Natural killer cell (primary cell): ENCODE data around the gene RBM20. TPM values are rescaled to one million over a fixed set of nuclear protein-coding genes. Genes with fewer than 3 reads are reported as not detected.

Experiments
- ATAC-seq, 3 donors: fragments of 150-1000 bp in 2 of 3; fragments of 200-7000 bp in 1 of 3; cut with Tn5 transposase; 1 replicate in 1 of 3; 2 replicates in 2 of 3; pipeline ENCODE4 v1.10.0; 2021; ENCODE audit warnings: mild to moderate bottlenecking in 2 of 3, moderate library complexity in 2 of 3
- DNase-seq, 2 donors: peaks; one replicate each; pipeline versions ENCODE4 v3.0.0 to v3.0.0-alpha.2; 2013 to 2021; ENCODE audit warnings: mixed read lengths in 1 of 2
- H3K27ac ChIP-seq: one replicate; pipeline ENCODE4 v1.5.1; 2013; ENCODE audit warnings: mild to moderate bottlenecking, low read length
- H3K27me3 ChIP-seq: one replicate; pipeline ENCODE4 v1.6.1; 2013; ENCODE audit warnings: low read length; ENCODE audit not compliant: control insufficient read depth, insufficient read depth
- H3K36me3 ChIP-seq: one replicate; pipeline ENCODE4 v1.6.1; 2013; ENCODE audit warnings: low read length; ENCODE audit not compliant: control insufficient read depth, insufficient read depth
- H3K4me1 ChIP-seq: one replicate; pipeline ENCODE4 v1.6.1; 2013; ENCODE audit warnings: low read length; ENCODE audit not compliant: control insufficient read depth, insufficient read depth
- H3K4me3 ChIP-seq: one replicate; pipeline ENCODE4 v1.5.1; 2013; ENCODE audit warnings: low read length
- H3K9me3 ChIP-seq: one replicate; pipeline ENCODE4 v1.6.1; 2013; ENCODE audit warnings: low read length; ENCODE audit not compliant: control insufficient read depth, insufficient read depth
- H3K27ac Mint-ChIP-seq, 2 donors: one replicate each; pipeline ENCODE4 v1.8.0; 2022; ENCODE audit warnings: mild to moderate bottlenecking in 2 of 2, mixed read lengths in 2 of 2, moderate library complexity in 1 of 2
- H3K27me3 Mint-ChIP-seq, 2 donors: one replicate each; pipeline ENCODE4 v1.8.0; 2022; ENCODE audit warnings: low read depth in 2 of 2, mixed read lengths in 2 of 2
- H3K36me3 Mint-ChIP-seq: one replicate; pipeline ENCODE4 v1.8.0; 2022; ENCODE audit warnings: mixed read lengths
- H3K4me1 Mint-ChIP-seq, 2 donors: one replicate each; pipeline ENCODE4 v1.8.0; 2022; ENCODE audit warnings: mixed read lengths in 2 of 2
- H3K4me3 Mint-ChIP-seq: one replicate; pipeline ENCODE4 v1.8.0; 2022; ENCODE audit warnings: mild to moderate bottlenecking, moderate library complexity, mixed read lengths
- H3K9me3 Mint-ChIP-seq, 2 donors: one replicate each; pipeline ENCODE4 v1.8.0; 2022; ENCODE audit warnings: mixed read lengths in 2 of 2
- CTCF ChIP-seq: fragments of 200-600 bp; IDR thresholded peaks from one replicate; pipeline ENCODE4 v1.8.0; 2022; ENCODE audit warnings: antibody characterized with exemption
- WGBS: methylation state at CpG from one replicate; pipeline ENCODE4 v1.1.7; 2013; ENCODE audit warnings: missing lambda C conversion rate; ENCODE audit not compliant: insufficient coverage; 5-methylcytosine and 5-hydroxymethylcytosine counted together
- intact Hi-C: fragments of 100-400 bp; cut with micrococcal nuclease; formaldehyde crosslinking; loops from one replicate; pipeline ENCODE4 v1.14.2; 2022
- total RNA-seq, 4 donors: library from RNA; stranded (reverse); fragments of 120-200 nt in 1 of 4; gene quantifications; one replicate each; pipeline versions ENCODE4 v1.2.3 to v1.2.4, GENCODE V29; 2013 to 2022

The RBM20 gene
- total RNA-seq, 3 donors from 2014 or later (not counting 1 experiment from before 2014, with no cell fraction given): 0.35 TPM; not detected in 2

- DNase-seq (peak in 1 of 2 donors; percentile 11), ATAC-seq (no peak)
- intact Hi-C loops: no loop called here
- H3K36me3 Mint-ChIP-seq: no peaks in the 10 kb centered on the region
- Histone ChIP-seq H3K4me3 (no peak overlapping the region), H3K27me3 (no peaks in the 10 kb centered on the region), H3K36me3 (no peaks in the 10 kb centered on the region), H3K9me3 (no peaks in the 10 kb centered on the region), H3K4me1 (peaks cover 84% of the 10 kb centered on the region), H3K27ac (no peak overlapping the region)
- peaks cover 20 to 23% of the 10 kb centered on the region in 2 donors for H3K27me3 Mint-ChIP-seq
- peak overlapping the region in 1 of 2 donors; percentile 48 for H3K27ac Mint-ChIP-seq
- TF ChIP-seq CTCF: no peak
- peaks cover 48 to 61% of the 10 kb centered on the region in 2 donors for H3K4me1 Mint-ChIP-seq
- 86% methylated on average over 3 of the region's 3 CpGs for WGBS
- H3K4me3 Mint-ChIP-seq: no peak overlapping the region
- peaks cover 0 to 3% of the 10 kb centered on the region in 2 donors for H3K9me3 Mint-ChIP-seq
Measured at GRCh38 chr10:110845756-110846620, 201.9 kb downstream of the RBM20 start.

GRCh38 chr10:110847374-110847773 is 203.2 kb downstream of the RBM20 start:
- H3K27ac Mint-ChIP-seq: no peak overlapping the region
- no peak overlapping the region for H3K4me3 Mint-ChIP-seq
- no peak for ATAC-seq
- no peak overlapping the region for H3K4me3 ChIP-seq
- no peaks in the 10 kb centered on the region for H3K36me3 Mint-ChIP-seq
- H3K4me1 Mint-ChIP-seq: peaks cover 58 to 66% of the 10 kb centered on the region in 2 donors
- no peak for TF ChIP-seq CTCF
- H3K9me3 ChIP-seq: no peaks in the 10 kb centered on the region
- H3K36me3 ChIP-seq: no peaks in the 10 kb centered on the region
- H3K27me3 Mint-ChIP-seq: peaks cover 20 to 21% of the 10 kb centered on the region in 2 donors
- peaks cover 87% of the 10 kb centered on the region for H3K4me1 ChIP-seq
- H3K27me3 ChIP-seq: no peaks in the 10 kb centered on the region
- intact Hi-C loops: no loop called here
- peaks cover 0 to 3% of the 10 kb centered on the region in 2 donors for H3K9me3 Mint-ChIP-seq
- DNase-seq: no peak
- H3K27ac ChIP-seq: no peak overlapping the region
- WGBS: 93% methylated on average over 6 of the region's 6 CpGs

GRCh38 chr10:110848106-110848505 is 204.0 kb downstream of the RBM20 start:
- Mint-ChIP-seq H3K36me3 (no peaks in the 10 kb centered on the region), H3K4me3 (no peak overlapping the region), H3K9me3 (peaks cover 0 to 3% of the 10 kb centered on the region in 2 donors), H3K27me3 (peaks cover 13 to 14% of the 10 kb centered on the region in 2 donors), H3K27ac (no peak overlapping the region), H3K4me1 (peaks cover 55 to 66% of the 10 kb centered on the region in 2 donors)
- intact Hi-C loops: no loop called here
- no peaks in the 10 kb centered on the region for H3K9me3 ChIP-seq
- no peaks in the 10 kb centered on the region for H3K36me3 ChIP-seq
- no peak for DNase-seq
- no peak for ATAC-seq
- no peaks in the 10 kb centered on the region for H3K27me3 ChIP-seq
- H3K4me3 ChIP-seq: no peak overlapping the region
- no peak for TF ChIP-seq CTCF
- 81% methylated on average over 2 of the region's 2 CpGs for WGBS
- H3K27ac ChIP-seq: no peak overlapping the region
- peaks cover 82% of the 10 kb centered on the region for H3K4me1 ChIP-seq
